GM19193 (cell line): Measurements from ENCODE around the gene RHOA.

Experiments used
- POLR2A ChIP-seq: IDR thresholded peaks from 4 replicates; pipeline ENCODE4 v1.6.1; 2011; ENCODE audit not compliant: insufficient read depth, insufficient read length; ENCODE audit errors: extremely low read depth

Gene RHOA

GRCh38 chr3:49388289-49388820, 23.4 kb downstream of the RHOA start:
- no peak for TF ChIP-seq POLR2A

- TF ChIP-seq POLR2A: no peak
Observed at GRCh38 chr3:49387721-49388120, 24.1 kb downstream of the RHOA start.

GRCh38 chr3:49386056-49386756, 25.6 kb downstream of the RHOA start:
- TF ChIP-seq POLR2A: no peak

GRCh38 chr3:49385617-49386016, 26.2 kb downstream of the RHOA start:
- TF ChIP-seq POLR2A: no peak

GRCh38 chr3:49383387-49383786, 28.4 kb downstream of the RHOA start:
- no peak for TF ChIP-seq POLR2A

GRCh38 chr3:49378249-49378895, 33.4 kb downstream of the RHOA start:
- TF ChIP-seq POLR2A: no peak

GRCh38 chr3:49377483-49377882, 34.3 kb downstream of the RHOA start:
- no peak for TF ChIP-seq POLR2A

GRCh38 chr3:49371946-49372345, 39.8 kb downstream of the RHOA start:
- TF ChIP-seq POLR2A: no peak

- no peak for TF ChIP-seq POLR2A
Observed at GRCh38 chr3:49370585-49371290, 41.0 kb downstream of the RHOA start.

GRCh38 chr3:49362561-49362960, 49.2 kb downstream of the RHOA start:
- no peak for TF ChIP-seq POLR2A

GRCh38 chr3:49359623-49360022, 52.2 kb downstream of the RHOA start:
- no peak for TF ChIP-seq POLR2A

- no peak for TF ChIP-seq POLR2A
Observed at GRCh38 chr3:49358884-49359225, 52.9 kb downstream of the RHOA start.

GRCh38 chr3:49358217-49358883, 53.4 kb downstream of the RHOA start, which contains the start of gene GPX1:
GPX1 (minus strand) TSS chr3:49358353; CDS start chr3:49358278, 75 bp downstream.
- peak; percentile 95 for TF ChIP-seq POLR2A

- TF ChIP-seq POLR2A: no peak
Observed at GRCh38 chr3:49352890-49353421, 58.8 kb downstream of the RHOA start.

- no peak for TF ChIP-seq POLR2A
Observed at GRCh38 chr3:49352281-49352680, 59.5 kb downstream of the RHOA start.
